Loucy (cell line): ENCODE data around the gene PHYHD1.

Experiments
- H2AFZ ChIP-seq: fragments of 200-600 bp; sonication (generic); 2 replicates; pipeline ENCODE4 v1.6.0; 2016; ENCODE audit warnings: antibody characterized with exemption, mild to moderate bottlenecking, low read length, moderate library complexity
- H3F3A ChIP-seq: fragments of 200-600 bp; 2 replicates; pipeline ENCODE4 v1.6.0; 2016; ENCODE audit warnings: antibody characterized with exemption, low read depth, mild to moderate bottlenecking
- H3K27me3 ChIP-seq: fragments of 200-600 bp; sonication (generic); 2 replicates; pipeline ENCODE4 v1.6.1; 2014; ENCODE audit warnings: low read length, mild to moderate bottlenecking; ENCODE audit not compliant: insufficient read depth, poor library complexity, severe bottlenecking
- H3K36me3 ChIP-seq: fragments of 200-600 bp; sonication (generic); 2 replicates; pipeline ENCODE4 v1.6.1; 2016; ENCODE audit warnings: low read length; ENCODE audit not compliant: insufficient read depth
- H3K4me1 ChIP-seq: fragments of 200-600 bp; sonication (generic); 2 replicates; pipeline ENCODE4 v1.5.1; 2014; ENCODE audit warnings: low read length, mild to moderate bottlenecking; ENCODE audit not compliant: insufficient read depth, poor library complexity, severe bottlenecking
- H3K4me2 ChIP-seq: fragments of 200-600 bp; sonication (generic); 2 replicates; pipeline ENCODE4 v1.6.0; 2014; ENCODE audit warnings: antibody characterized with exemption, low read length, low read depth, mild to moderate bottlenecking; ENCODE audit not compliant: poor library complexity, severe bottlenecking
- H3K4me3 ChIP-seq: fragments of 200-600 bp; sonication (generic); 2 replicates; pipeline ENCODE4 v1.5.1; 2014; ENCODE audit warnings: low read length, mild to moderate bottlenecking, mixed read lengths; ENCODE audit not compliant: poor library complexity, severe bottlenecking
- H3K79me2 ChIP-seq: fragments of 200-600 bp; sonication (generic); 2 replicates; pipeline ENCODE4 v1.6.1; 2014; ENCODE audit warnings: low read length; ENCODE audit not compliant: insufficient read depth
- H3K9ac ChIP-seq: fragments of 200-600 bp; sonication (generic); 2 replicates; pipeline ENCODE4 v1.6.0; 2014; ENCODE audit warnings: mild to moderate bottlenecking, low read depth, low read length, moderate library complexity; ENCODE audit not compliant: poor library complexity, severe bottlenecking
- H3K9me2 ChIP-seq: fragments of 200-600 bp; sonication (generic); replicated peaks from 2 replicates; pipeline ENCODE4 v1.6.1; 2016; ENCODE audit warnings: low read depth, low read length, mixed read lengths
- H3K9me3 ChIP-seq: fragments of 200-600 bp; sonication (generic); 2 replicates; pipeline ENCODE4 v1.6.1; 2014; ENCODE audit warnings: mild to moderate bottlenecking, antibody characterized with exemption, low read length, low read depth; ENCODE audit not compliant: insufficient read depth
- H4K20me1 ChIP-seq: fragments of 200-600 bp; sonication (generic); 2 replicates; pipeline ENCODE4 v1.6.0; 2014; ENCODE audit warnings: antibody characterized with exemption, low read length, mild to moderate bottlenecking; ENCODE audit not compliant: insufficient read depth, poor library complexity, severe bottlenecking
- CTCF ChIP-seq: fragments of 200-600 bp; sonication (generic); conservative IDR thresholded peaks from 2 replicates; pipeline ENCODE4 v1.5.1; 2014; ENCODE audit warnings: mild to moderate bottlenecking, antibody characterized with exemption, low read length
- EZH2phosphoT487 ChIP-seq: fragments of 200-600 bp; IDR thresholded peaks from 2 replicates; pipeline ENCODE4 v1.6.1; 2018; ENCODE audit warnings: antibody characterized with exemption, mild to moderate bottlenecking, moderate library complexity, borderline replicate concordance

Gene PHYHD1

DNA sequence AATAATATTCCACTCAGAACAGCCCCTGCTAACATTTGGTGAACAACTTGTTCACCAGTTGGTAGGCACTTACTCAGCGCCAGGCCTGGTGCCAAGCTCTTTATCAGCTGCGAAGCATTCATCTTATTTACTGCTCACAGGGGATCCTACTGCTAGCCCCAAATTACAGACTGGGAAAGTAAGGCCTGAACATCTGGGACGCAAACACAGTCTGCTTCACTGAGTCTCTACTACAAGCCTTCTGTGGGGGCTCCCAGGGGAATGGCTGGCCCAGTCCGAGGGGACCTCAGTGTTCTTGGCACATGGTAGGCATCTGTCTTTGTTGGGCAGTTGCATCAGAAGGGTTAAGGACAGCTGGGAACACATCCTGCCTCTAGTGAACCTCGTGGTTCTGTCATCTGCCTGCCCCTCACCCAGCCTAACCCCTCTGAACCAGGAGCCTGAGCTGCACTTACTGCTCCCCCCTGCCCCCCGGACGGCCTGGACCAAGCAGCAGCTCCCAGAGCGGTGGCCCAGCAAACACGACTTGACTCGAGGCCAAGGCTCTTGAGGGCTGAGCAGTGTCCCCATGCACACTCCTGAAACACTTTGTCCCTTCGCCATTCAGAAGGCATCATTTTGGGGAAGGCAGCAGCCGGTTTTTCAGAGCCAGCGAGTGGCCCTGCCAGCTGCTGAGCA, at the start of gene PHYHD1:
Gene PHYHD1 (plus strand): TSS at position 602 of the 678 bp plus-strand sequence. CDS start 1,342 bp downstream, outside the sequence.
- H3F3A ChIP-seq, result no peaks in the 10 kb centered on the region
- H3K4me3 ChIP-seq, result no peak within 1 kb of the TSS
- H4K20me1 ChIP-seq, result no peaks in the 10 kb centered on the region
- TF ChIP-seq EZH2phosphoT487 (no peak), CTCF (no peak)
- no peak within 1 kb of the TSS for H3K9ac ChIP-seq
- no peaks in the 10 kb centered on the region for H3K79me2 ChIP-seq
- no peak within 1 kb of the TSS for H2AFZ ChIP-seq
- H3K4me1 ChIP-seq, result no peaks in the 10 kb centered on the region
- no peaks in the 10 kb centered on the region for H3K9me3 ChIP-seq
- no peaks in the 10 kb centered on the region for H3K27me3 ChIP-seq
- H3K4me2 ChIP-seq, result no peak within 1 kb of the TSS
- no peaks in the 10 kb centered on the region for H3K9me2 ChIP-seq
- H3K36me3 ChIP-seq, result peaks cover 15% of the 10 kb centered on the region; the same call in 1 of the 2 replicates

DNA sequence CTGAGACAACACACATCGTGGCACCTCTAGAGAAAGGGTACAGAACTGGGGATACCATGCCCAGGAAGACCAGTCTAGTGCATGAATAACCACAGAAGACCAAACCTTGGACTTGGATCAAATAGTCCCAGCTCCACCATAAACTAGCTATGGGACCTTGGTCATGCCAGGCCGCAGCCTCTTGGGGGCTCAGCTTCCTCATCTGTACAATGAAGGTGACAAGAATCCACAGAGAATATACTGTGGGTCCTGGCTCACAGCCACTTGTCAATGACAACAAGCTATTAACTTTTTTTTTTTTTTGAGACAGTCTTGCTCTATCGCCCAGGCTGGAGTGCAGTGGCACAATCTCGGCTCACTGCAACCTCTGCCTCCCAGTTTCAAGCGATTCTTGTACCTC, 42.9 kb upstream of the PHYHD1 start:
- no peaks in the 10 kb centered on the region for H3K4me1 ChIP-seq
- TF ChIP-seq CTCF, result peak; percentile 21; the same call in 1 of the 2 replicates
- TF ChIP-seq EZH2phosphoT487, result no peak
- no peak overlapping the region for H3K9ac ChIP-seq
- no peaks in the 10 kb centered on the region for H3K36me3 ChIP-seq
- H3K27me3 ChIP-seq, result no peaks in the 10 kb centered on the region
- H3K9me2 ChIP-seq, result no peaks in the 10 kb centered on the region
- no peaks in the 10 kb centered on the region for H4K20me1 ChIP-seq
- H2AFZ ChIP-seq, result no peak overlapping the region
- peaks cover 5% of the 10 kb centered on the region; the same call in 1 of the 2 replicates for H3K79me2 ChIP-seq
- H3K9me3 ChIP-seq, result no peaks in the 10 kb centered on the region
- no peak overlapping the region for H3K4me3 ChIP-seq
- H3F3A ChIP-seq, result no peaks in the 10 kb centered on the region
- no peak overlapping the region for H3K4me2 ChIP-seq

- Histone ChIP-seq H3K36me3 (no peaks in the 10 kb centered on the region), H3K9me3 (no peaks in the 10 kb centered on the region), H3K27me3 (no peaks in the 10 kb centered on the region), H3K4me1 (peaks cover 5% of the 10 kb centered on the region), H3K9me2 (no peaks in the 10 kb centered on the region), H3K4me3 (peak within 1 kb of the TSS; percentile 99), H3K79me2 (peaks cover 31% of the 10 kb centered on the region), H3K4me2 (peak within 1 kb of the TSS; percentile 91), H2AFZ (peak within 1 kb of the TSS; percentile 96), H4K20me1 (peaks cover 2% of the 10 kb centered on the region), H3F3A (no peaks in the 10 kb centered on the region), H3K9ac (peak within 1 kb of the TSS; percentile 94)
- TF ChIP-seq CTCF (no peak), EZH2phosphoT487 (no peak)
Observed at GRCh38 chr9:128881884-128882676, 38.7 kb upstream of the PHYHD1 start, which contains the start of the genes KYAT1 and LRRC8A. TSS of gene KYAT1 (minus strand) at chr9:128881950. CDS start at chr9:128845405, 36,545 bp downstream. TSS of gene LRRC8A (plus strand) at chr9:128882133. CDS start at chr9:128907165, 25,032 bp downstream.
